GM23338 (cell line): ENCODE results near the gene HCN1. TPM values are rescaled to one million over a fixed set of nuclear protein-coding genes. Genes with fewer than 3 reads are reported as not detected.
A peak's percentile ranks its signal among the peaks of the same experiment; 100 is the strongest.

Experiments
- ATAC-seq: fragments of 200-7000 bp; cut with Tn5 transposase; 3 replicates; pipeline ENCODE4 v1.9.1; 2020
- DNase-seq: peaks from one replicate; pipeline ENCODE4 v3.0.0-alpha.2; 2015; ENCODE audit warnings: low spot score
- H2AFZ ChIP-seq: fragments of 200-600 bp; sonication (generic); 2 replicates; pipeline ENCODE4 v1.8.0; 2016; ENCODE audit warnings: antibody characterized with exemption, mild to moderate bottlenecking, moderate library complexity
- H3F3A ChIP-seq: fragments of 200-600 bp; sonication (generic); replicated peaks from 2 replicates; pipeline ENCODE4 v1.8.0; 2017; ENCODE audit warnings: antibody characterized with exemption, mixed run types, low read depth
- H3K27ac ChIP-seq: fragments of 200-600 bp; sonication (generic); 2 replicates; pipeline ENCODE4 v1.6.1; 2016; ENCODE audit warnings: low read depth
- H3K27me3 ChIP-seq: fragments of 200-600 bp; sonication (generic); 2 replicates; pipeline ENCODE4 v1.8.0; 2016; ENCODE audit warnings: mild to moderate bottlenecking, mixed run types, moderate library complexity; ENCODE audit not compliant: insufficient read depth
- H3K36me3 ChIP-seq: fragments of 200-600 bp; sonication (generic); 2 replicates; pipeline ENCODE4 v1.8.0; 2016; ENCODE audit warnings: mild to moderate bottlenecking; ENCODE audit not compliant: insufficient read depth
- H3K4me1 ChIP-seq: fragments of 200-600 bp; sonication (generic); 2 replicates; pipeline ENCODE4 v1.8.0; 2016; ENCODE audit warnings: mild to moderate bottlenecking, moderate library complexity; ENCODE audit not compliant: insufficient read depth
- H3K4me2 ChIP-seq: fragments of 200-600 bp; sonication (generic); 2 replicates; pipeline ENCODE4 v1.7.1; 2017; ENCODE audit warnings: mixed run types
- H3K4me3 ChIP-seq: fragments of 200-600 bp; sonication (generic); 2 replicates; pipeline ENCODE4 v1.6.1; 2016; ENCODE audit warnings: mixed run types
- H3K79me2 ChIP-seq: fragments of 200-600 bp; sonication (generic); replicated peaks from 2 replicates; pipeline ENCODE4 v1.8.0; 2017; ENCODE audit warnings: mild to moderate bottlenecking; ENCODE audit not compliant: insufficient read depth
- H3K9me2 ChIP-seq: fragments of 200-600 bp; sonication (generic); 2 replicates; pipeline ENCODE4 v1.8.0; 2017; ENCODE audit not compliant: insufficient read depth
- H4K20me1 ChIP-seq: fragments of 200-600 bp; sonication (generic); replicated peaks from 2 replicates; pipeline ENCODE4 v1.8.0; 2017; ENCODE audit warnings: mild to moderate bottlenecking; ENCODE audit not compliant: insufficient read depth
- H3K27ac Mint-ChIP-seq: 2 replicates; pipeline ENCODE4 v1.8.0; 2020; ENCODE audit warnings: inconsistent platforms, mild to moderate bottlenecking, moderate library complexity, mixed read lengths
- H3K27me3 Mint-ChIP-seq: 3 replicates; pipeline ENCODE4 v1.8.0; 2022; ENCODE audit warnings: low read depth, mild to moderate bottlenecking, moderate library complexity, mixed read lengths, inconsistent platforms; ENCODE audit not compliant: insufficient read depth, poor library complexity
- H3K36me3 Mint-ChIP-seq: 3 replicates; pipeline ENCODE4 v1.8.0; 2021; ENCODE audit warnings: low read depth, mild to moderate bottlenecking, inconsistent platforms, moderate library complexity, mixed read lengths
- H3K4me1 Mint-ChIP-seq: 3 replicates; pipeline ENCODE4 v1.8.0; 2020; ENCODE audit warnings: mild to moderate bottlenecking, inconsistent platforms, mixed read lengths
- H3K4me3 Mint-ChIP-seq: 3 replicates; pipeline ENCODE4 v1.8.0; 2021; ENCODE audit warnings: moderate library complexity, mild to moderate bottlenecking, inconsistent platforms, mixed read lengths
- H3K9me3 Mint-ChIP-seq: 3 replicates; pipeline ENCODE4 v1.8.0; 2020; ENCODE audit warnings: moderate library complexity, mild to moderate bottlenecking, inconsistent platforms, mixed read lengths
- CTCF ChIP-seq, 2 experiments: fragments of 200-600 bp in 1 of 2; sonication (generic) in 1 of 2; conservative IDR thresholded peaks; 2 replicates each; pipeline versions ENCODE4 v1.5.1 to v1.6.1; 2016 to 2017; ENCODE audit warnings: antibody characterized with exemption in 2 of 2, low read depth in 2 of 2, mild to moderate bottlenecking in 2 of 2, moderate library complexity in 1 of 2
- ETS1 ChIP-seq: IDR thresholded peaks from 2 replicates; pipeline ENCODE4 v1.6.1; 2016; ENCODE audit warnings: antibody characterized with exemption
- EZH2phosphoT487 ChIP-seq: fragments of 200-600 bp; sonication (generic); IDR thresholded peaks from one replicate; pipeline ENCODE4 v1.8.1; 2018; ENCODE audit warnings: antibody characterized with exemption; ENCODE audit not compliant: unreplicated experiment
- POLR2AphosphoS5 ChIP-seq: IDR thresholded peaks from 2 replicates; pipeline ENCODE4 v1.6.1; 2016; ENCODE audit warnings: antibody characterized with exemption, low read depth
- REST ChIP-seq: IDR thresholded peaks from one replicate; pipeline ENCODE4 v1.6.1; 2018; ENCODE audit warnings: antibody characterized with exemption; ENCODE audit not compliant: unreplicated experiment
- ZNF114 ChIP-seq: fragments of 250-450 bp; sonication (Bioruptor Pico); IDR thresholded peaks from 2 replicates; pipeline ENCODE4 v1.5.0; 2020; ENCODE audit warnings: mild to moderate bottlenecking, moderate library complexity
- ZNF331 ChIP-seq: fragments of 250-450 bp; sonication (Bioruptor Pico); IDR thresholded peaks from 2 replicates; pipeline ENCODE4 v1.5.0; 2020; ENCODE audit warnings: low read depth, mild to moderate bottlenecking, moderate library complexity
- ZNF462 ChIP-seq: fragments of 250-450 bp; sonication (Bioruptor Pico); IDR thresholded peaks from 2 replicates; pipeline ENCODE4 v1.5.0; 2020; ENCODE audit warnings: mild to moderate bottlenecking, moderate library complexity
- polyA plus RNA-seq: library from polyadenylated mRNA; unstranded; fragments of >200 nt; fragmentation: Nextera tagmentation; extraction: Ambion mirVana; gene quantifications from 2 replicates; pipeline ENCODE4 v1.2.1, GENCODE V29; 2016
- total RNA-seq: library from RNA; depleted of rRNA; stranded (reverse); fragments of >200 nt; shearing (Covaris generic); gene quantifications from 2 replicates; pipeline ENCODE4 v1.2.3, GENCODE V29; 2014

The HCN1 gene
- total and polyA plus RNA-seq, 2 experiments from 2014 or later = 2.8 to 6.9 TPM

- TF ChIP-seq REST (no peak), ZNF462 (CRISPR knock-in tag) (no peak), ZNF114 (CRISPR knock-in tag) (no peak)
Observed at GRCh38 chr5:45672271-45672670, 23.9 kb downstream of the HCN1 start (continued).

- no peaks in the 10 kb centered on the region for H3K9me2 ChIP-seq
- Mint-ChIP-seq H3K9me3 (no peaks in the 10 kb centered on the region), H3K4me1 (peaks cover 10% of the 10 kb centered on the region), H3K27ac (no peak overlapping the region), H3K27me3 (no peaks in the 10 kb centered on the region), H3K4me3 (no peak overlapping the region), H3K36me3 (no peaks in the 10 kb centered on the region)
- DNase-seq = peak; percentile 4
- no peaks in the 10 kb centered on the region for H3F3A ChIP-seq
- H2AFZ ChIP-seq = no peak overlapping the region
- H3K27ac ChIP-seq = no peak overlapping the region
- H3K4me3 ChIP-seq = no peak overlapping the region
- H3K4me2 ChIP-seq = no peak overlapping the region
- H3K27me3 ChIP-seq = no peaks in the 10 kb centered on the region
- H3K79me2 ChIP-seq = no peaks in the 10 kb centered on the region
- 0 out of 2 replicates have a peak, but pooled peaks cover 5% of the 10 kb centered on the region for H3K4me1 ChIP-seq
- no peaks in the 10 kb centered on the region for H3K36me3 ChIP-seq
- no peaks in the 10 kb centered on the region for H4K20me1 ChIP-seq
- ATAC-seq = peak; percentile 70
- no peak for TF ChIP-seq POLR2AphosphoS5
- no peak for TF ChIP-seq ETS1
- no peak for TF ChIP-seq ZNF331 (CRISPR knock-in tag)
- no peak for TF ChIP-seq REST
- no peak for TF ChIP-seq EZH2phosphoT487
- TF ChIP-seq CTCF (conservative IDR thresholded peaks at IDR 0.05; ENCODE audit: low read depth in 2 of 2) = no peak
Observed at GRCh38 chr5:45648744-45649143, 47.4 kb downstream of the HCN1 start.
